ENCODE data around the gene NCKAP5. TPM values are rescaled to one million over a fixed set of nuclear protein-coding genes. Genes with fewer than 3 reads are reported as not detected.

The NCKAP5 gene
- total RNA-seq, 6 donors from 2014 or later = 22.1 to 51.1 (median 41.4) TPM

DNA sequence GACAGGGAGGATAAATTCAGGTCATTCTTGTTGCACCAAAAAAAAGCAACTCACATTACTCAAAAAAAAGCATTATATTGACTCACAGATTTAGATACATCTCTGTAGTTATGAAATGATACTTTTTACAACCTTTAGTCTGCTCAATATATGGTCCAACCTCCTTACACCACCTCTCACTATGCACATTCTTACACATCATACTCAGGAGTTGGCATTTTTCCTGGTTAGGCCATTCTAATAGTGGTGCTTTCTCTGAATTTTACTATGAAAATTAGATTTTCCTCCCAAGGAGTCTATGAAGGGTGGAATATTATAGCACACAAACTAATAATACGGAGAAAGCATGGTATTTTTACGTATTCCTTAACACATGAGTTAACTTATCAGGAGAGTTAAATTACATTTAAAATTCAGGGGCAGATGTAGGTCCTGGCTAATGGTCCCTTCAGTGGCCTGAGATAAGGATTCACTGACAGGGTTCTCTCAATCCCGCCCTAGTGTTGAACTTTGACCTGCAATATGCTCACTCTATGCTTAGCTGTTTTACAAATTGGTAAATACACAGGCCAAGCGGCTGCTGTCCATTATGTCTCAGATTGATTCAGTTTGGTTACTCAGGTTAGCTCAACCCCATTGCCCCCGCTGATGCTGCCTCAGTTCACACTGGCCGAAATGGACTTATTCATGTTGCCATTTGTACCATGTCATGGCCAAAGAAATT is 153.6 kb downstream of the NCKAP5 start:
- DNase-seq = no peak
- H3K36me3 ChIP-seq = no peaks in the 10 kb centered on the region
- no peaks in the 10 kb centered on the region for H3K9me3 ChIP-seq
- no peaks in the 10 kb centered on the region for H3K27me3 ChIP-seq
- TF ChIP-seq EP300 (IDR thresholded peaks at IDR 0.05) (no peak), POLR2A (IDR thresholded peaks at IDR 0.05) (no peak), POLR2AphosphoS5 (IDR thresholded peaks at IDR 0.05) (no peak)
- TF ChIP-seq, protein P1, sequence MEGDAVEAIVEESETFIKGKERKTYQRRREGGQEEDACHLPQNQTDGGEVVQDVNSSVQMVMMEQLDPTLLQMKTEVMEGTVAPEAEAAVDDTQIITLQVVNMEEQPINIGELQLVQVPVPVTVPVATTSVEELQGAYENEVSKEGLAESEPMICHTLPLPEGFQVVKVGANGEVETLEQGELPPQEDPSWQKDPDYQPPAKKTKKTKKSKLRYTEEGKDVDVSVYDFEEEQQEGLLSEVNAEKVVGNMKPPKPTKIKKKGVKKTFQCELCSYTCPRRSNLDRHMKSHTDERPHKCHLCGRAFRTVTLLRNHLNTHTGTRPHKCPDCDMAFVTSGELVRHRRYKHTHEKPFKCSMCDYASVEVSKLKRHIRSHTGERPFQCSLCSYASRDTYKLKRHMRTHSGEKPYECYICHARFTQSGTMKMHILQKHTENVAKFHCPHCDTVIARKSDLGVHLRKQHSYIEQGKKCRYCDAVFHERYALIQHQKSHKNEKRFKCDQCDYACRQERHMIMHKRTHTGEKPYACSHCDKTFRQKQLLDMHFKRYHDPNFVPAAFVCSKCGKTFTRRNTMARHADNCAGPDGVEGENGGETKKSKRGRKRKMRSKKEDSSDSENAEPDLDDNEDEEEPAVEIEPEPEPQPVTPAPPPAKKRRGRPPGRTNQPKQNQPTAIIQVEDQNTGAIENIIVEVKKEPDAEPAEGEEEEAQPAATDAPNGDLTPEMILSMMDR (IDR thresholded peaks at IDR 0.05) = no peak
- H3K4me3 ChIP-seq = no peak overlapping the region
- 81 to 94% methylated on average over 6 of the region's 6 CpGs for WGBS, 2 donors
- H3K4me1 ChIP-seq = peaks cover 0 to 6% (median 2%) of the 10 kb centered on the region in 4 donors
- no peak overlapping the region for H3K27ac ChIP-seq
- ATAC-seq (ENCODE audit: low FRiP score in 2 of 2) = no peak

DNA sequence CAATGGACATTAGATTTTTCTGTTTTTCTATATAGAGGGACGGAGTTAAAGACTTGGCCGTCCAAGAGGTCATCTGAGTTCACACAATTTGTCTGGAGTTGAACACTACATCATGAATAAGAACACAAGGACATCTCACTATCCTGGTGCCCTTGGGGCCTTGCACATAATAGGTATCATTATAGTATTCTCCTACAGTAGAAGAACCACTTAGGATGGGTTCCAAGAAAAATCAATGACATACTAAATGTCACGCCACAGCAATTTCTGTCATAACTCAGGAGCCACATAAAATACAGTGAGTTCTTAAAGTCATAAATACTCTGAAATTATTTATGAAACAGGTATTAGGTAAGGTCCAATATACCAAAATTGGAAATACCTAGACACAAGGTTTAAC is 154.4 kb downstream of the NCKAP5 start:
- peaks cover 0 to 6% (median 2%) of the 10 kb centered on the region in 4 donors for H3K4me1 ChIP-seq
- DNase-seq (no peak), ATAC-seq (ENCODE audit: low FRiP score in 2 of 2) (no peak)
- no peak overlapping the region for H3K4me3 ChIP-seq
- H3K27me3 ChIP-seq = no peaks in the 10 kb centered on the region
- no peak overlapping the region for H3K27ac ChIP-seq
- no peak for TF ChIP-seq POLR2AphosphoS5 (IDR thresholded peaks at IDR 0.05)
- TF ChIP-seq, protein P1 (IDR thresholded peaks at IDR 0.05) = no peak
- TF ChIP-seq EP300 (IDR thresholded peaks at IDR 0.05) = no peak
- TF ChIP-seq POLR2A (IDR thresholded peaks at IDR 0.05) = no peak
- 88 to 89% methylated on average over 3 of the region's 3 CpGs for WGBS, 2 donors
- no peaks in the 10 kb centered on the region for H3K36me3 ChIP-seq
- no peaks in the 10 kb centered on the region for H3K9me3 ChIP-seq

DNA sequence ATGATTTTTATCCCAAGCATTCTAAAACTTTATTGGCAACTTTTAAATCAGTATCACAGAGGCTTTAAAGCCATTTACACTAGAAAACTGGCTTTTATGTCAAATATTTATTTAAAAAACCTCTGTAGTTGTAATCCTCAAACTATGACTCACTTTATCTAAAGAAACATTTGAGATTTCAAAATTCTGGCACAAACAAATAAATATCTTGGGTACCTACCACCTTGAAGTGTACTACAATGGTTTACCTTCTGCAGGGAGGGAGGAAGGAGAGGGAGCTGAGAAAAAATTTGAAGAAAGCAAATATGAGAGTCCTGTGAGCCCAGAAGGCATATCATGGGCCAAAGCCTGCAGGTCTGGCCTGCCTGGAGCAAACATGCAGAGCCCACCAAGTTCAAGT is 155.6 kb downstream of the NCKAP5 start:
- Histone ChIP-seq H3K4me1 (peaks cover 0 to 6% (median 2%) of the 10 kb centered on the region in 4 donors), H3K9me3 (no peaks in the 10 kb centered on the region), H3K27me3 (no peaks in the 10 kb centered on the region), H3K4me3 (no peak overlapping the region), H3K27ac (no peak overlapping the region), H3K36me3 (no peaks in the 10 kb centered on the region)
- DNase-seq (no peak), ATAC-seq (ENCODE audit: low FRiP score in 2 of 2) (no peak)
- TF ChIP-seq EP300 (IDR thresholded peaks at IDR 0.05) (no peak), POLR2AphosphoS5 (IDR thresholded peaks at IDR 0.05) (no peak), POLR2A (IDR thresholded peaks at IDR 0.05) (no peak)
- TF ChIP-seq, protein P1 (IDR thresholded peaks at IDR 0.05) = no peak

DNA sequence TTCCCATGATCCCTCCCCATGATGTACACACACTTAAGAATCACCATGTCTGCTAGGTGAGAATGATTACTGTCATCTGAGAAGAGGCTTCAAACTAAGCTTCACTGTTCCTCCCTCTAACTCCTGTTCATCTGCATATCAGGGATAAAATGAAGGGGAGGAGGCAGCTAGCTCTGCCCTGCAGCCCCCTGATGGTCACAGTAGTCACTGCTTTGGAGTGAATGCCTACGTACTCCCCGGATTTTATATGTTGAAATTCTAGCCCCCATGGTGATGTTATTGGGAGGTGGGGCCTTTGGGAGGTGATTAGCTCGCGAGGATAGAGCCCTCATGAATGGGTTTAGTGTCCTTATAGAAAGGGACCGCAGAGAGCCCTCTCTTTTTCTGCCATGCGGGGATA is 156.4 kb downstream of the NCKAP5 start:
- DNase-seq (no peak), ATAC-seq (ENCODE audit: low FRiP score in 2 of 2) (no peak)
- Histone ChIP-seq H3K27ac (no peak overlapping the region), H3K36me3 (no peaks in the 10 kb centered on the region), H3K9me3 (no peaks in the 10 kb centered on the region), H3K4me3 (no peak overlapping the region), H3K27me3 (no peaks in the 10 kb centered on the region), H3K4me1 (peaks cover 0 to 6% (median 2%) of the 10 kb centered on the region in 4 donors)
- TF ChIP-seq POLR2AphosphoS5 (IDR thresholded peaks at IDR 0.05) = no peak
- TF ChIP-seq EP300 (IDR thresholded peaks at IDR 0.05) = no peak
- TF ChIP-seq, protein P1 (IDR thresholded peaks at IDR 0.05) = no peak
- no peak for TF ChIP-seq POLR2A (IDR thresholded peaks at IDR 0.05)
- 82 to 83% methylated on average over 5 to 6 of the region's 6 CpGs for WGBS, 2 donors

DNA sequence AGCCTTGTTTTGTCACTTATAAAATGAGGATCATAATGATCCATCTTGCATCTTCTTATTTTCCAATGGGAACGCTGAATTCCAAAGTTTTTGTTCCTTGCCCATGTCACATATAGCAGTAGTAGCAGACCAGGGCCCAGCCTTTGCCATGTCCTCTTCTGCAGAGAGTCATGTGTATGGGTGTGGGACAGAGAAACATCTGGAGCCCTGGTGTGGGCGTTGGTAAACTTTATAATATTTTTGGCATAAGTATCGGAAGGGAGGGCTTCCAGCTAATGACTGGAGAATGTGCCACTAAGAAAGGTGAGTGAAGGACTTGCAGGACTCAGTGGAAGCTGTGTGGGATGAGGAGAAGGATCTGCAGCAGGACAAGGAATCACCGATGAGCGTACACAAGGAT is 157.2 kb downstream of the NCKAP5 start:
- WGBS, 2 donors = 83 to 85% methylated on average over 5 of the region's 5 CpGs
- ATAC-seq (ENCODE audit: low FRiP score in 2 of 2) (no peak), DNase-seq (no peak)
- Histone ChIP-seq H3K9me3 (no peaks in the 10 kb centered on the region), H3K4me1 (peaks cover 0 to 6% (median 2%) of the 10 kb centered on the region in 4 donors), H3K4me3 (no peak overlapping the region), H3K36me3 (no peaks in the 10 kb centered on the region), H3K27ac (no peak overlapping the region), H3K27me3 (no peaks in the 10 kb centered on the region)
- TF ChIP-seq, protein P1 (IDR thresholded peaks at IDR 0.05) = no peak
- TF ChIP-seq POLR2AphosphoS5 (IDR thresholded peaks at IDR 0.05) (no peak), EP300 (IDR thresholded peaks at IDR 0.05) (no peak), POLR2A (IDR thresholded peaks at IDR 0.05) (no peak)

Measured in upper lobe of left lung (tissue), 6 donors.